ENCODE measurements around the gene CDR2L. TPM values are rescaled to one million over a fixed set of nuclear protein-coding genes. Genes with fewer than 3 reads are reported as not detected.
"Not testable (repeated sequence)": the region's sequence is repeated elsewhere in the genome, so short reads cannot be mapped to it uniquely, and the experiment has no call there.

Gene CDR2L
- total RNA-seq, 1 donor from 2014 or later, result 11.4 TPM

- no peak for DNase-seq (ENCODE audit: low spot score)
Measured at GRCh38 chr17:74959826-74960515, 27.5 kb upstream of the CDR2L start.

GRCh38 chr17:74960570-74961342 is 26.7 kb upstream of the CDR2L start:
- no peak for DNase-seq (ENCODE audit: low spot score)

- DNase-seq (ENCODE audit: low spot score), result peak; percentile 90
Measured at GRCh38 chr17:74961657-74962350, 25.6 kb upstream of the CDR2L start.

- DNase-seq (ENCODE audit: low spot score), result no peak
Measured at GRCh38 chr17:74962622-74963394, 24.6 kb upstream of the CDR2L start.

GRCh38 chr17:74963656-74964055 is 23.8 kb upstream of the CDR2L start:
- DNase-seq (ENCODE audit: low spot score), result no peak

DNA sequence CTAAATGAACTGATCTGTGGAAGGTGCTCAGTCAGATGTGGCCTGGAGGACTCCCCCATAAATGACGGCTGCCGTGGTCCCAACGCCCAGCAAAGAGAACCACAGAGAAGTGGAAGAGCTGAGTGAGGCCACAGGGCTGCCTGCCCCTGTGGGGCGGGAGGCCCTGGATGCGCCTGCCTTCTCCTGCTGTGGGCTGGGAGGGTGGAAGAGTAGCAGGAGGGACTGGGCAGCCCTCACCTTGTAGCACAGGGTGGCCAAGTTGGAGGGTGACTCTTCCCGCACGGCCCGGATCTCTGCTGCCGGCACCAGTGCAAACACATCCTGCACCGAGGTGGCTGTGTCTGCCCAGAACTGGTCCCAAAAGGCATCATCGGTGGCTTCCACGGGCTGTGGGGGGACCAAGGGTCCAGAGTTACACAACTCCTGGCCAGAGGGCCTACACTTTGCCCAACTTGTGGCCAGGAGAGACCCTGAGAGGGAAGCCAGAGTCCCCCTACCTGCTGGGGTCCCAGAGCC is 23.1 kb upstream of the CDR2L start:
- no peak for DNase-seq (ENCODE audit: low spot score)

DNA sequence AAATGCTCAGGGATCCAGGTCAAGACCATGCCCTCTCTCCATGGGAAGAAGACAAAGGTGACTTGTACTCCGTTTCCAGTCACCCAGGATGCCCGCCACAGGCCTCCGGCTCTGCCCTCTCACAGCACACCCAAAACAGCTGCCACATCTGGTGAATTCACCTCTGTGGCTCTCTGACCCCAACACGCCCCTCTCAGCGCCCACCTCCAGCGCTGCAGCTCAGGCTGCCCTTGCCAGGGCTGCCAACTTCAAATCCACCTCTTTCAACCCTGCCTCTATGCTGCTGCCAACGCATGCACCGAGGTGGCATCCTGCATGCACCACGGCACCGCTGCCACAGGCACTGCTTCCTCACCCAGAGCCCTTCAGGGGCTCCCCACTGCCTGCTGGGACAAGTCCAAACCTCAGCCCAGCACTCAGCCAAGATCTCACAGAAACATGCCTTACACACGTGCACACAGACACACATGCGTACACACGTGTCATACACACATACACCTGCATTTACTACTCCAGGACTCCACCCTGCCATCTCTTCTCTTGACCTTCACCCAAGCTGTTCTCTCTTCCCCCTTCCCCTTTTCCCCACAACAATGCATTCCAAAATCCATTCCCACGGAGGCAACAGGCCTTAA is 22.3 kb upstream of the CDR2L start:
- DNase-seq (ENCODE audit: low spot score), result no peak

- peak; percentile 74 for DNase-seq (ENCODE audit: low spot score)
Measured at GRCh38 chr17:74968361-74968780, 19.1 kb upstream of the CDR2L start.

GRCh38 chr17:74969501-74969900 is 17.9 kb upstream of the CDR2L start:
- DNase-seq (ENCODE audit: low spot score), result not testable (repeated sequence)

DNA sequence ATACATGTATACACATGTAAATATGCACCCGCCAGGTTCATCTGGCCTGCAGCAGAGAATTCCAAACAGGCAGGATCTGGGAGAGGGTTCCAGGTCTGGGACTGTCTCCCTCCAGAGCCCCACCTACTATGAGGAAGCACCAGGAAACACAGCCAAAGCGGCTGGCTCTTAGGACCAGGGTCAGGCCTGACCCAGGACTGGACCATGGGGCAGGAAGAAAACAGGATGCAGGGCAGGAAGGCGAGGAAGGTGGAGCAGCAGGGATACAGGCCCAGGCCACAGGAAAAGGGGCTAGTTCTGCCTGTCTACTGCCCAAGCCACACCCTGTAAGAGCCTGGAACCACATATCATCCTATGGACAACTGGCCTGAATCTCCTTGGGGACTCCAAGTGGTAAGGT is 17.0 kb upstream of the CDR2L start:
- no peak for DNase-seq (ENCODE audit: low spot score)

DNA sequence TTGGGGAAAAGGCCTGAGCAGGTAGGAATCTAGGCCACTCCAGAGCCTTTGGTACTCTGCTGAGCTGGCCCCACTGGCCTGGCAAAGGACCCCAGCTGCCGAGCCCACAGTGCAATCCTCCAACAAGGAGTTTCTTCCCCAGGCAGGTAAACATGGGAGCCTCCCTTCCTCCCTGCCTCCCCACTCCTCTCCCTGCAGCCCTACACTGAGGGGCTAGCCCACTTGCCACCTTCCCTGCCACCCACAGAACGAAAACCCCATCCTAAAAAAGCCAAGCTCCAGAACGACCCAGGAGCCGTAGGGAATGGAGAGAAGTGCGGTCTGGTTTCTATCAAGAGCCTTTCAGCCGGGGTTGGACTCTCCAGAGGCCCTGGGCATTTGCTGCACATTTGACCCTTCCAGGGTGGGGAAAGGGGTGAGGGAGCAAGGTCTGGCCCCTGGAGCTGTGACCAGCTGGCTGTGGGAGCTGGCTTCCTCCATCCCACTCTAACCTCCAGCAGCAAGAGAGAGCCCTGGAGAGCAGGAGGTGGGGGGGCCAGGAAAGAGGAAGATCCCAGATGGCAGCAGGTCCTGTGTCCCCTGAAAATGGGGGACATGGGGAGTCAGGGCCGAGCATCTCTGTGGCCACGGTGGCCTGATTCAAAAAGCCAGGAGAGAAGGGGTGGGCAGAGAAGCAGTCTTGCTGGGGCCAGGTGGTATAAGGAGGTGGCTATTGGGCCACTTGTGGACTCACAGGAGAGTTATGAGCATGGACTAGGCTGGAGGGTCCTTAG is 16.2 kb upstream of the CDR2L start:
- no peak for DNase-seq (ENCODE audit: low spot score)

GRCh38 chr17:74971842-74972106 is 15.7 kb upstream of the CDR2L start:
- no peak for DNase-seq (ENCODE audit: low spot score)

DNA sequence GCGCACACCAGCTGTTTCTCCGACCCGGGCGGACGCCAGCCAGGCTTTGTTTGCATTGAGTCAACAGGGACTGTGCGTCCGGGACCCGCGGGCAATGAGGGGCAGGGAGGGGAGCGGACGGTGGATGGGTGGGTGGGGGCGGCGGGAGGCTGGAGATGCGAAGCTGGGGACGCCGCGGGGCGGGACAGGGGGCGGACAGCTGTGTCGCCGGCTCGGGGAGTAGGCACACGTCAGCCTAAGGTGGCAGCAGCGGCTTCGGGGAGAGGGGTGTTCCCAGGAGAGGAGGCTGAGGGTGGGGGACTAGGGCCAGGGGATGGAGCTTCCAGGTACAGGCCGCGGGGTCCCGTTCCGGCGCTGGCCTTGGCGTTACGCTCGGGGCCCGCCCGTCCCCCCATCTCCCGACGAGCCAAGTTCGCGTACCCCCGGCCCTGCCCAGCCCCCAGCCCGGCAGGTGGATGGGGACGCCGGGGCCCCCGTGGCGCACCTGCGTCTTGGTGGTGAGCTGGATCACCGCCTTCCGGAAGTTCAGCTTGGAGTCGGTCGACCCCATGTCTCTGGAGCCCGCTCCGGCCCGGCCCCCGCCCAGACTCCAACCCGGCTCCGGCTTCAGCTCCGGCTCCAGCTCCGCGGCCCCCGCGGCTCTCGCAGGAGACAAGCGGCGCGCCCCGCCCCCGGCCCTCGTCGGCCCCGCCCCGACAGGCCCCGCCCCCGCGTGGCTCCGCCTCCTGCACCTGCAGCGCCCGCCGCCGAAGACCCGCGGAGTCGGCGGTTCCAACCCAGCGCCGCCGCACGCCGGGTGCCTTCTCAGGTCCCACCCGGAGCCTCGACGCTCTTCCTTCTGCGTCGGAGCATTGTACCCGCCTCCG is 15.1 kb upstream of the CDR2L start, which contains the start of gene HID1:
Gene HID1, minus strand, starts transcription at position 653 of the 866 bp plus-strand sequence. Its CDS starts 103 bp downstream, at position 550.
- peak; percentile 69 for DNase-seq (ENCODE audit: low spot score)

DNA sequence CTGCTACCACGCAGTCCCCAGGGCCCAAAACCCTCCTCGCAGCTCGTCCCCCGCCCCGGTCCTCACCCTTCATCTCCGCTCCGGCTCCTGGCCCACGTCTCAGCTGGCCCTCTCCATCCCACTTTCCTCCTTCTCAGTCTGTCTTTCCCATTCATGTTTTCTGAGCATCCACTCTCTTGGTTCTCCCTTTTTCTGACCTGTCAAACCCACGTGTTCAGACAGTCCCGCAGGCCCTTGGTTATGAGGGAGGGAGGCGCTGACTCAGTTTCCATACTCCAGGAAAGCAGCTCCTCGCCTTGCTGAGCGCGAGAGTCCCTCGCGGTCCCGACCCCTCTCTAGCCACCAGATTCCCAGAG is 14.5 kb upstream of the CDR2L start:
- DNase-seq (ENCODE audit: low spot score), result no peak

DNA sequence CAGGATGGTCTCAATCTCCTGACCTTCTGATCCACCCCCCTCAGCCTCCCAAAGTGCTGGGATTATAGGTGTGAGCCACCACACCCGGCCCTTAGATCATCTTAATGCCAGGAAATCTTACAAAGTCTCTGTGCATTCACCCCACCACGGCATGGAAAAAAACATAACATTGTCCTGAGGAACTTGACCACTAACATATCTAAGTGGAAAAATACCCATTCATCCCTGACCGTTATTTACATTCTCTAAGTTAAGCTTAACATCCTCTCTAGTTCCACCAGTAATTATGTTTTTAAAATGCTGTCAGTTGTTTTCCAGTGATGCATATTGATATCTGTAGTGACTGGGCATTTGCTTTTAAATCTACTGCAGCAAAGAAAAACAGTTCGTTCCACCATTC is 11.5 kb upstream of the CDR2L start:
- DNase-seq (ENCODE audit: low spot score), result no peak

DNA sequence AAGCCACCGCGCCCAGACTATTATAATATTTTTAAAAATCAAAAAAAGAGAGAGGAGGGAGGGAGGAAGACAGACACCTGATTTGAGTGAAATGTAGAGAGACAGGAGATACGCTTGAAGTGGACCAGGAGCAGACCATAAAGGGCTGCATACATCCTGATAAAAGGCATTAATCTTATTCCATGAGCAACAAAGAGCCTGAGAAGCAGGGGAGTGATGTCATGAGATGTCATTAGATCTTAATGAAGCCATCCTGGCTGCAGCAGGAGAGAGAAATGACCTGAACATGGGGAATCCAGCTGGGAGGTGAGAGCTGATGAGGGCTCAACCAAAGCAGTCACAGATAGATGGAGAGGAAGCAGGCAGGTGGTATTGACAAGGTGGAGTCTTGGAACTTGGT is 9.6 kb upstream of the CDR2L start:
- DNase-seq (ENCODE audit: low spot score), result no peak

- no peak for DNase-seq (ENCODE audit: low spot score)
Measured at GRCh38 chr17:74978240-74978639, 9.2 kb upstream of the CDR2L start.

DNA sequence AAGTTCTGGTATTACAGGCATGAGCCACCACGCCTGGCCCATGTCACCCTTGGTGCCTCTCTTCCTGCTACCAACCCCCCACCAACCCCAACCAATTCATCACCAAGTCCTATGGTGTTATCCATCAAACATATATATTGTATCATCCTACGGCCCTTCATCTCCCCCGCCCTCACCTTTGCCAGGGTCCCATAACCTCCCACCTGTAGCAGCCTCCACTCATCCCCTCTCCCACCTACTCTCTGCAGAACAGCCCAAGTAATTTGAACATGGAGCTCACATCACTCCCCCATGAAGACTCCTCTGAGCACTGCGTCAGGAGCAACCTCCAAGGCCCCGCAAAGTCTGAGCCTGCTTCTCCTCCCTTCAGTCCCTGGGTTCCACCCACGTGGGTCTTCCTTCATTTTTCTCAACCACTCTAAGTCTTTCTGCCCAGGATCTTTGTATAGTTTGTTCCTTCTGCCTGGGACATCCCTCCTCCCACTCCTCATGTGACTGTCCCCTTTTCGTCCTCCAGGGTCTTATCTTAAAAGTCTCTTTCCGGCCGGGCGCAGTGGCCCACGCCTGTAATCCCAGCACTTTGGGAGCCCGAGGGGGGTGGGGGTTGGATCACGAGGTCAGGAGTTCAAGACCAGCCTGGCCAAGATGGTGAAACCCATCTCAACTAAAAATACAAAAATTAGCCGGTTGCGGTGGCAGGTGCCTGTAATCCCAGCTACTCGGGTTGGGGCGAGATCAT is 7.9 kb upstream of the CDR2L start:
- DNase-seq (ENCODE audit: low spot score), result no peak
